ENCODE data around the gene ZNF574. TPM values are rescaled to one million over a fixed set of nuclear protein-coding genes. Genes with fewer than 3 reads are reported as not detected.

Gene ZNF574
- total and polyA plus RNA-seq, 2 of the 8 experiments (the other 6 are each of a cell fraction or from before 2014, with no cell fraction given), result 27.0 to 38.8 TPM

- Histone ChIP-seq H4K5ac (ENCODE audit: insufficient read length, low read depth, low read length) (no peak overlapping the region), H3K9ac (replicated peaks in 1 of 4; ENCODE audit: extremely low read depth in 1 of 4, low read depth in 3 of 4, low read length in 3 of 4) (no peak overlapping the region), H2BK15ac (ENCODE audit: low read length) (no peak overlapping the region), H3K9me3 (ENCODE audit: insufficient read depth in 2 of 2, low read depth in 1 of 2, low read length in 1 of 2) (no peaks in the 10 kb centered on the region), H3K4me1 (replicated peaks in 1 of 4; ENCODE audit: control insufficient read depth in 3 of 4, insufficient read depth in 4 of 4, low read length in 3 of 4) (peaks cover 0 to 6% (median 5%) of the 10 kb centered on the region in 4 experiments; a peak in 5 of 7 replicates), H2BK120ac (replicated peaks; ENCODE audit: low read depth, low read length) (no peak overlapping the region), H3K27me3 (replicated peaks in 1 of 4; ENCODE audit: control insufficient read depth in 3 of 4, extremely low read depth in 1 of 4, insufficient read depth in 3 of 4, low read length in 3 of 4) (no peaks in the 10 kb centered on the region), H2BK12ac (ENCODE audit: low read depth, low read length) (no peak overlapping the region), H3K4ac (replicated peaks; ENCODE audit: insufficient read length, low read depth, low read length) (no peak overlapping the region), H3K36me3 (ENCODE audit: control insufficient read depth in 2 of 4, insufficient read depth in 4 of 4, low read length in 3 of 4) (peaks cover 5 to 20% (median 6%) of the 10 kb centered on the region in 4 experiments; a peak in 5 of 8 replicates), H2AFZ (ENCODE audit: low read length) (no peak overlapping the region), H3K79me1 (ENCODE audit: low read depth, low read length) (no peaks in the 10 kb centered on the region), H2BK5ac (ENCODE audit: low read depth, low read length) (no peak overlapping the region), H4K91ac (replicated peaks; ENCODE audit: insufficient read length, low read length) (no peak overlapping the region), H2AK5ac (ENCODE audit: low read depth, low read length) (no peak overlapping the region), H3K4me2 (ENCODE audit: insufficient read depth in 1 of 2, low read depth in 2 of 2, low read length in 2 of 2) (no peak overlapping the region; a peak in 1 of 4 replicates), H3K23ac (ENCODE audit: insufficient read length) (no peak overlapping the region), H3K79me2 (ENCODE audit: control insufficient read depth in 1 of 2, insufficient read depth in 2 of 2, low read length in 2 of 2) (no peaks in the 10 kb centered on the region), H3K23me2 (ENCODE audit: low read depth, low read length) (no peaks in the 10 kb centered on the region), H3K18ac (ENCODE audit: extremely low read depth, low read length) (no peak overlapping the region), H3K14ac (ENCODE audit: insufficient read length) (no peak overlapping the region), H3K4me3 (ENCODE audit: extremely low read depth in 1 of 4, insufficient read depth in 2 of 4, low read depth in 3 of 4, low read length in 4 of 4) (no peak overlapping the region), H3K27ac (ENCODE audit: low read depth, low read length) (no peak overlapping the region), H2BK20ac (ENCODE audit: low read length) (no peak overlapping the region), H4K8ac (ENCODE audit: extremely low read depth, insufficient read depth, low read length) (no peak overlapping the region), H4K20me1 (replicated peaks in 1 of 2; ENCODE audit: control insufficient read depth in 1 of 2, insufficient read depth in 2 of 2, low read length in 2 of 2) (no peaks in the 10 kb centered on the region), H3K56ac (replicated peaks; ENCODE audit: insufficient read length, low read depth, low read length) (no peak overlapping the region)
- POLR2A ChIA-PET (ENCODE audit: partially characterized antibody), result no interaction called here
- WGBS, 2 experiments (ENCODE audit: extremely low coverage in 1 of 2, insufficient coverage in 1 of 2, insufficient read length in 1 of 2, insufficient replicate concordance in 2 of 2, low coverage in 1 of 2, low lambda C conversion rate in 2 of 2, missing lambda C conversion rate in 1 of 2), result 83% methylated on average over 5 of the region's 5 CpGs; no CpG with 5 or more reads in 1 of the 2 experiments
- FAIRE-seq, result no peak
- CTCF ChIA-PET (ENCODE audit: partially characterized antibody), result interaction anchor here (0.6 to 2.4 kb wide), 7 partner anchors 14 to 116 kb away, joined by 3 to 23 read pairs (median 4); no protein-coding TSS in a partner anchor
- no peak for DNase-seq (ENCODE audit: low read depth in 1 of 2, low spot score in 2 of 2)
- TF ChIP-seq NANOG (IDR thresholded peaks at IDR 0.05; ENCODE audit: insufficient read depth, low read depth, low read length, poor library complexity, severe bottlenecking) (no peak), RNF2 (IDR thresholded peaks at IDR 0.05; ENCODE audit: borderline replicate concordance, low read depth, low read length, missing control alignments, poor library complexity, severe bottlenecking) (no peak), USF2 (IDR thresholded peaks at IDR 0.05; ENCODE audit: low read length) (no peak), E2F6 (IDR thresholded peaks at IDR 0.05) (no peak), GTF2F1 (IDR thresholded peaks at IDR 0.05; ENCODE audit: borderline replicate concordance, low read depth, low read length) (no peak), GABPA (IDR thresholded peaks at IDR 0.05; ENCODE audit: borderline replicate concordance, insufficient read depth, low read length) (no peak), MAX (IDR thresholded peaks at IDR 0.05) (no peak), POU5F1 (IDR thresholded peaks at IDR 0.05; ENCODE audit: low read depth, low read length) (no peak), SIRT6 (IDR thresholded peaks at IDR 0.05; ENCODE audit: low read length) (no peak)
These were observed 42.6 kb upstream of the ZNF574 start for GRCh38 chr19:42033413-42033812.
